ENCODE results near the gene KDM2B.
A peak's percentile ranks its signal among the peaks of the same experiment; 100 is the strongest.

KDM2B gene

GRCh38 chr12:121560392-121561008 is 20.3 kb downstream of the KDM2B start:
- no peak for DNase-seq

- DNase-seq: no peak
Measured at GRCh38 chr12:121558956-121559355, 21.9 kb downstream of the KDM2B start.

GRCh38 chr12:121550974-121551634 is 29.7 kb downstream of the KDM2B start:
- DNase-seq: no peak

GRCh38 chr12:121549075-121549474 is 31.7 kb downstream of the KDM2B start:
- no peak for DNase-seq

DNA sequence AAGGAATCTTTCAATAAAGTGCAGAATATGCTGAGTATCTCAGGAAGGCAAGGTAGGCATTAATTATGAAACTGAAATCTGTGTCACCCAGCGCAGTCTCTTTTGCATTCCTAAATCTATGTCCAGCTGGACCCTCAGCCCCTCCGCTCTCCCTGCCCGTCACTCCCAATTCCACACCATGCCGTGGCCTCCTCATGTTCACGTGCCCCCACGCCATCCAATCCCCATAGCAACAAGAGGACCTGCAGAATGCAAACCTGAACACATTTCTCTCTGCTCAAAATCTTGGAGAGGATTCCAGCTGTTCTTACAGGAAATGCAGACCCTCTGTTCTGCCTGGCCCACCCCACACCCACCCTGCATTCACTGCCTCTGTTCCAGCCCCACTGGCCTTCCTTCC is 35.3 kb downstream of the KDM2B start:
- no peak for DNase-seq

DNA sequence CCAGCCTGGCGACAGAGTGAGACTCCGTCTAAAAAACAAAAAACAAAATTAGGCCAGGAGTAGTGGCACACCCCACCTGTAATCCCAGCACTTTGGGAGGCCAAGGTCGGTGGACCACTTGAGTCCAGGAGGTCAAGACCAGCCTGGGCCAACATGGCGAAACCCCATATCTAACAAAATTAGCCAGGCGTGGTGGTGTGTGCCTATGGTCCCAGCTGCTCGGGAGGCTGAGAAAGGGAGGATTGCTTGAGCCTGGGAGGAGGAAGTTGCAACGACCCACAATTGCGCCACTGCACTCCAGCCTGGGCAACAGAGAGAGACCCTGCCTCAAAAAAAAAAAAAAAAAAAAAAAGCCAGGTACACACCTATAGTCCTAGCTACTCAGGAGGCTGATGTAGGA is 37.0 kb downstream of the KDM2B start:
- DNase-seq: no peak

DNA sequence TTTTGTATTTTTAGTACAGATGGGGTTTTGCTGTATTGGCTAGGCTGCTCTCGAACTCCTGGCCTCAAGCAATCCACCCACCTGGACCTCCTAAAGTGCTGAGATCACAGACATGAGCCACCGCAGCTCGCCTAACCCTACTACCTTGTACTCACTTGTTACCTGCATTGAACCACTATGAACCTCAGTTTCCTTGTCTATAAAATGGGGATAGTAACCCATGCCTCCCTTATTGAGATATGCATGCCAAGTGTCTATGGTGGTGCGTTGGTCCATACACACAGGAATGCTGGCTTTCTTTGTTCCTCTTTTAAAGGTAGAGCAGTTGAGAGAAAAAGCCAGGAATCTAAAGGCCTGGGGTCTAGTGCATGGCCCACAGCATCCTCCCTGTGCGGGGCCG is 40.9 kb downstream of the KDM2B start:
- DNase-seq: no peak

DNA sequence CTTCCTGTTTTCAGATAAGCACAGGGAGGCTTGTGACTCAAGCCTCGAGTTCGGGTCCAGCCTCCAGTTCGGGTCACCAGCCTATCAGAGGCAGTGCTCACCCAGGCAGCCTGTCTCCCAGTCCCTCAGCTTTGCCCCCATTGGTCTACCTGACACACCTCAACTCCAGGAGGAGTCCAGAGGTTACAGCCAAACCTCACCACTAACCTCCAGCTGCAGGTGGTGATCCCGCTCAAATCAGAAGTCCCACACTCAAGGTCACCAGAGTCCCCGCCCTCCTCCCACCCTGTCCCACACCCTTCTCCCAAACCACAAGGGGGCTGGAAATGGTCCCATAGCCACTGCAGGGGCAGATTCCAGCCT is 42.1 kb downstream of the KDM2B start:
- no peak for DNase-seq

DNA sequence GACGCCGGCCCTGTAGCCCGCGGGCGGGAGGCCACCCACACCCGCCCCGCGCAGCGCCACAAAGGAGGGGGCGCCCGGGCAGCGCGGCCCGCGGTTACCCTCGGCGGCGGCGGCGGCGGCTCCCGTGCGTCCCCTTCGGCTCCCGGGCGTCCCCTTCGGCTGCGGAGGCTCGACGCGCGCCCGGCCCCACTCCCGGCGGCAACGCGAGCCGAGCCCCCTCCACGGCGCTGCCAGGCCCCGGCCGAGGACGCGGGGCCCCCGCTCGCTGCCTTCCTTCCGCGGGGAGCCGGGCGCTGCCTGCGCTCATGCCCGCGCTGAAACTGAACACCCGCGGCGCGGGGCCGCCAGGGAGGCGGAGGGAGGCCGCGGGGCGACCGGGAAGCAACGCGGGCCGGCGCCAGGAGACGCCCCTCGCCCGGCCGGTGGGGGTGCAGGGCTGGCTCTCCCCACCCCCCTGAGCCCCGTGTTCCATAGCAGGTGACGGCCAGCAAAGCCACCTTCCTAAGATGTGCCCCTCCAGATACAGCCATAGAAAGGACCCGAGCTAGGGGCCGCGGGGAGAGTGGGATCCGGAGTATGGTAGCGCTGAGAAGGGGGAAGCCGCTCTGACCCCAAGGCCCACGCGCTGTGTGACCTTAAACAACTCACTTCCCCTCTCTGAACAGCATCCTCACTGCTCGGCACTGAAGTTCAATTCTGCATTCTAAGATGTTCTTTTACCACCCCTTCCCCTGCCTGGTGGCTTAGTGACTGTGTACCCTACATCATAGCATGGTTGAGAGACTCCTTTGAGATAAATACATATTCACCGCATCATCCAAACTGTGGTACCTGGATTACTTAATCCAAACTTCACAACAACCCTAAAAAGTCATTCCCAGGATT is 42.8 kb downstream of the KDM2B start:
- DNase-seq: peak; percentile 39

DNA sequence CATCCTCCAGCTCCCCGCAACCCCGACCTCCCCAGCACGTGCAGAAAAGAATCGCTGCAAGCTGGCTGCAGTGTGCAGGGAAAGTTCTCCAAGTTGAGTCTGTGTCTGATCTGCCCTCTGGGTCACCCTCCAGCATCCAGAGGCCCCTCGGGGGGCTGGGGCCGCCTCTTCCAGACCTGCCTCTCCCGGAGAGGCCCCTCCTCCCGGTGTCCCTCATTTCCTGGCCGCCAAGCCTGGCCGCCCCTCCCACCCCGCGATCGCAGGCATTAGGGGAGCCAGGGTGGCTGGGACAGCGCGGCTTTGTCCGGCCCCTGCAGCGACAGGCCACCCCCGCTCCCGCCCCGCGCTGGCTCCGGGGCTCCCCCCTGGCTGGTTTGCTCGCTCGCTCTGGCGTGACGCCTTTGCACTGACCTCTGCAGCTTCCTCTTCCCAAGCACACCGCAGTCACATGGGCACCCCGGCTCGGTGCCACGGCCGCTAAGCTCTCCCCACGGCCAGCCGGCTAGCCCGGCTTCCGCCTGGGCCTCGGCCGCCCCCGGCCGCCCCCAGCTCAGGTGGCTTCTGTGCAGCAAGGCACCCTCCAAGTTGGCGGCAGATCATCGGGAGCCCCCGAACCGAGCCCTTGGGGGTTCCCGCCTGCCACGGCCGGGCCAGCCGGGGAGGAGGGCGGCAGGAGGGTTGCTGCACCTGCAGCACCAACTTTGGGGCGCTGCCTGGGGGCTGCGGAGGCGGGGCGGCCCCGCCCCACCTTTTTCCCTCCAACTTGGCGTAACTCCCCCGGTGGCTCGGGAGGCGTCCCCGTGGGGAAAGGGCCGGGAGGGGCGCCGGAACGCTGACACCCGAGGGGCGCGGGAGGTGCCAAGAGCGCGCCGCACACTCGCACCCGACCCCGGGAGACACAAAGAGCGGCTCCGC is 43.7 kb downstream of the KDM2B start:
- peak; percentile 22 for DNase-seq

- DNase-seq: peak; percentile 49
Measured at GRCh38 chr12:121536054-121536898, 44.5 kb downstream of the KDM2B start.

- no peak for DNase-seq
Measured at GRCh38 chr12:121535150-121536053, 45.4 kb downstream of the KDM2B start.

- peak; percentile 69 for DNase-seq
Measured at GRCh38 chr12:121534495-121535148, 46.2 kb downstream of the KDM2B start.

GRCh38 chr12:121533394-121534090 is 47.3 kb downstream of the KDM2B start:
- no peak for DNase-seq

DNA sequence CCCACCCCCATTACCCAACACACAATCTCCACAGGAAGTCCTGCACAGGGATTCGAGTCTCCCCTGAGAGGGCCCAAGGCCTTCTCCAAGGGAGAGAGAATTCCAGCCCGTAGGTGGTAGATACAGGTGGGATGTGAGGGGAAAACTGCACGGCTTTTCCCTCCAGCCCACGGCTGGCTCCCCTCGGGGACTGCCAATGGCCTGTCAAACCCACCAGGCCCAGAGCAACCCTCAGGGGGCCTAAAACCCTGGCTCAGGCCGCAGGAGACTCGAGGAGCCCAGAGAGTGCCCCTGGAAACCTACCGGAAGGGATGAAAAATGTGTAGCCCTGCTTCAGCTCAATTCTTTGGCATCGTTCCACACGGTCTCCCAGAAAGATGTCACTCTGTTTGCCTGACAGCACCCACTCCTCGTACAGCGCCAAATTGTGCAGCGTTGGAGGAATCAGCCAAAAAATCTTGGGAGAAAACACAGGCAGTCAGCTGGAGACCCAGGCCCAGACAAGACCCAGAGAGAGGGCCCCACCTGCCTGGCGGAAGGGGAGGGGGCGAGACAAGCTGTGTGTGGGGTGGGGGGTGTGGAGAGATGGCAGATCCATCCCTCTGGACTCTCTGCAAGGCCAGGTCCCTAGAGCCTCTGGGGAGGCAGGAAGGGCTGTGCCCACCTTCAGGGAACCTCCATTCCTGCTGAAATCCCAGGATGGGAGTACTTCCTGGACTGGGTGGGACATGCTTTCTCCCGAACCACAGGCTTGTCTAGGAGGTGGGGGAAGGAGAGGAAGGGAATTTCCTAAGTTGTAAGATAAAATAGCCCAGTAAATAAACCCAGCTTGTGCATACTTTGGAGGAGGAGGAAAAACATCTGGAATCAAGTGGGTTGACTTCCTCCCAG is 48.1 kb downstream of the KDM2B start:
- DNase-seq: no peak

DNA sequence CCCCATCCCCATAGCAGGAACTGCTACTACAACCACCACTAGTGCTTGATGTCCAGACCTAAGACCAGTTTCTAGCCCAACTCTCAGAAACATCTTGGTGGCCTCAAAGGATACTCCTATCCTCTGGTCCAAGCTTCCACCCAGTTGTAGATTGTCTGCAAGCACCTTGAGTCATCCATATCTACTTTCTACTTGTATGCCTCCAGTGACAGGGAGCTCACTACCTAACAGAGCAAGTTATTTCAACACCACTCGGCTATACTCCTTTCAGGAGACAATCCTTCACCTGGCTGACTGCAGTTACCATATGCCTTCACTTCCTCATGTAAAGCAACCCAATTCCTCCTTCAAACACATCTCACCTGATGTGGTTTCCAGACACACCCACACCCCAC is 49.5 kb downstream of the KDM2B start:
- no peak for DNase-seq

GRCh38 chr12:121530600-121531355 is 50.0 kb downstream of the KDM2B start:
- peak; percentile 72 for DNase-seq

GRCh38 chr12:121529184-121529583 is 51.6 kb downstream of the KDM2B start:
- DNase-seq: no peak

Data from activated naive CD4-positive, alpha-beta T cell treated with anti-CD3 and anti-CD28 coated beads, Interleukin-2, amount 50 U/mL, for 16 hours (primary cell).